ENCODE measurements around the gene TMEM40. TPM values are rescaled to one million over a fixed set of nuclear protein-coding genes. Genes with fewer than 3 reads are reported as not detected.
A peak's percentile ranks its signal among the peaks of the same experiment; 100 is the strongest.

The TMEM40 gene
- total RNA-seq (2014; rRNA removed; shearing (Covaris generic)) (not detected in 2 replicates), total RNA-seq (2022) (not detected in 2 replicates), Bru-seq, nascent RNA (percentile 15 among the genes with signal in this experiment), BruChase-seq, experiment 1, labeled RNA remaining after a 6-hour chase (percentile 14 among the genes with signal in this experiment), BruChase-seq, experiment 2, labeled RNA remaining after a 2-hour chase (percentile 3 among the genes with signal in this experiment)
- long read RNA-seq = 0 reads

- Histone ChIP-seq H3K36me3 (ENCODE audit: insufficient read depth, low read length) (no peaks in the 10 kb centered on the region), H4K20me1 (ENCODE audit: insufficient read depth, low read length) (no peaks in the 10 kb centered on the region), H2AFZ (ENCODE audit: low read length) (no peak within 1 kb of the TSS), H3K9me3 (ENCODE audit: low read length) (no peaks in the 10 kb centered on the region), H3K79me2 (ENCODE audit: insufficient read depth, low read depth, low read length) (no peaks in the 10 kb centered on the region), H3K9me2 (ENCODE audit: insufficient read depth, low read length) (no peaks in the 10 kb centered on the region), H3K4me1 (ENCODE audit: insufficient read depth, low read length, poor library complexity, severe bottlenecking) (peaks cover 21% of the 10 kb centered on the region), H3K4me2 (ENCODE audit: low read length) (no peak within 1 kb of the TSS), H3K4me3 (ENCODE audit: low read depth, low read length, poor library complexity, severe bottlenecking) (no peak within 1 kb of the TSS), H3K27ac (ENCODE audit: low read depth, low read length, poor library complexity, severe bottlenecking) (no peak within 1 kb of the TSS)
- TF ChIP-seq CTCF (conservative IDR thresholded peaks at IDR 0.05; ENCODE audit: low read length) (no peak), EZH2phosphoT487 (IDR thresholded peaks at IDR 0.05; ENCODE audit: borderline replicate concordance, low read depth, low read length) (no peak)
- no TSS peak for BruUV-seq (replicated peaks)
- POLR2A ChIA-PET = interaction anchor here (1.1 to 3.0 kb wide), 3 partner anchors 9 to 49 kb away, joined by 4 to 8 read pairs (median 4); no protein-coding TSS in a partner anchor
- CTCF ChIA-PET (ENCODE audit: unreplicated experiment) = interaction anchor here (0.8 to 1.2 kb wide), 2 partner anchors 29 to 49 kb away, joined by 3 to 5 read pairs; no protein-coding TSS in a partner anchor
- intact Hi-C loops (cut with micrococcal nuclease; ENCODE audit: unreplicated experiment) = no loop called here
- DNase-seq (ENCODE audit: low spot score) = no peak
Observed at GRCh38 chr3:12759097-12759679, at the start of gene TMEM40. Gene TMEM40 (minus strand): TSS chr3:12759259. CDS start chr3:12749832, 9,427 bp downstream.

- ChIA-PET POLR2A (no interaction called here), CTCF (ENCODE audit: unreplicated experiment) (no interaction called here)
- DNase-seq (ENCODE audit: low spot score) = no peak
- Histone ChIP-seq H3K4me3 (ENCODE audit: low read depth, low read length, poor library complexity, severe bottlenecking) (no peak overlapping the region), H3K27ac (ENCODE audit: low read depth, low read length, poor library complexity, severe bottlenecking) (no peak overlapping the region), H3K79me2 (ENCODE audit: insufficient read depth, low read depth, low read length) (no peaks in the 10 kb centered on the region), H2AFZ (ENCODE audit: low read length) (no peak overlapping the region), H3K36me3 (ENCODE audit: insufficient read depth, low read length) (peaks cover 13% of the 10 kb centered on the region), H3K4me2 (ENCODE audit: low read length) (no peak overlapping the region), H4K20me1 (ENCODE audit: insufficient read depth, low read length) (0 out of 2 replicates have a peak, but pooled peaks cover 6% of the 10 kb centered on the region), H3K9me3 (ENCODE audit: low read length) (no peaks in the 10 kb centered on the region), H3K4me1 (ENCODE audit: insufficient read depth, low read length, poor library complexity, severe bottlenecking) (peaks cover 9% of the 10 kb centered on the region), H3K9me2 (ENCODE audit: insufficient read depth, low read length) (no peaks in the 10 kb centered on the region)
- TF ChIP-seq CTCF (conservative IDR thresholded peaks at IDR 0.05; ENCODE audit: low read length) = no peak
- no peak for TF ChIP-seq EZH2phosphoT487 (IDR thresholded peaks at IDR 0.05; ENCODE audit: borderline replicate concordance, low read depth, low read length)
- intact Hi-C loops (cut with micrococcal nuclease; ENCODE audit: unreplicated experiment) = no loop called here
- BruUV-seq (replicated peaks) = no TSS peak
Observed at GRCh38 chr3:12808587-12808986, 49.5 kb upstream of the TMEM40 start.

Data from OCI-LY7 (cell line).